Measurements from ENCODE around the gene ABHD2. TPM values are rescaled to one million over a fixed set of nuclear protein-coding genes. Genes with fewer than 3 reads are reported as not detected.
A peak's percentile ranks its signal among the peaks of the same experiment; 100 is the strongest.
"Not testable (repeated sequence)": the region's sequence is repeated elsewhere in the genome, so short reads cannot be mapped to it uniquely, and the experiment has no call there.

Gene ABHD2
- total RNA-seq, 1 experiment from 2014 or later: 29.7 TPM

DNA sequence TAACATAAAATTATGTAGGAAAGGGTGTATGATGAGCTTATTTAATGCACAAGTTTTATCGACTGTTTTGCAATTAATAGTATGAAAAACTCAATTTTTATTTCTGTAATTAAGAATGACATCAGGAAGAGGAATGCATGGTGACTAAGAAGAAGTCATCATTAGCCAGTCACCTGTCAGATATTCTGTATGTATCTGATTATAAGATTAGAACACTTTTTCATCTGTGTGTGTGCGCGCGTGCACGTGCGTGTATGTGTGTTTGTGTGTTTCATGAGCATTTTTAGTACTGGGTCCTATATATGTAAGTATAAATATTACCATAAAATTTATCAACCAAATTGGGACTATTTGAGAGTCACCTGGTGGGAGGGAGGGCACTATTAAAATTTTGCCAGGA is 5.0 kb upstream of the ABHD2 start:
- ATAC-seq: no peak

DNA sequence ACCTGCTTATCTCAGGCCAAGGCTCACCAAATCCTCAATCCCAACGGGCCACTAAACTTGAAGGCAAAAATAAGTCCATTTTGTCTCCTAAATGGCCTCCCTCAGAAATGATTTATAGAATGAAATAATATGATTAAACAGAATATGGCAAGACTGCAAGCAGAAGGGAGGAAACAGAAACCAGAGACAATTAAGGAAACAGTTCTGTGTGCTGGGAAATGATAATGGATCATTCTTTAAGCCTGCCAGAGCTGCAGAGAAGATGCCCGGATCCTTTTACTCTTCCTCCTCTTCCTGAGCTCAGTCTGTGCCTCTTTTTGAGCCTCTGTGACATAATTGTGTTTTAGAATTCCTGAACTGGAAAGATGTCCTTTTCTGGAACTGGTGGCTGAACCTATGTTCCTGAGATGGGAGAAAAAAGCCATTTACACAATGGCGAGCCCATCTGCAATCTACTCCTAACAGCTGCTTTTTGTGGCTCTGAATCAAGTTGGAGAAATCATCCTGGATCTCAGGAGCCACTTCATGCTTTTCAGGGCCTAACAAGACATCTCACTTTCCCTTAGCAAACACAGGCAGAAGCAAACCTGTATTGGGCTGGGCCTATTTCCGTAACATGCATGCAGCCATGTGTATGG is 2.8 kb upstream of the ABHD2 start:
- ATAC-seq: no peak
- POLR2A ChIA-PET: no interaction called here
- Mint-ChIP-seq H3K4me1 (peaks cover 14% of the 10 kb centered on the region), H3K9me3 (no peaks in the 10 kb centered on the region), H3K36me3 (no peaks in the 10 kb centered on the region), H3K4me3 (no peak overlapping the region), H3K27me3 (ENCODE audit: low read depth) (no peaks in the 10 kb centered on the region), H3K27ac (peak overlapping the region; percentile 45; the same call in 1 of the 2 replicates)
- CTCF ChIA-PET: no interaction called here
- no peak for DNase-seq (ENCODE audit: low spot score)
- TF ChIP-seq ZNF423 (CRISPR knock-in tag; IDR thresholded peaks at IDR 0.05): no peak
- TF ChIP-seq NR2C2 (CRISPR knock-in tag; IDR thresholded peaks at IDR 0.05): no peak
- TF ChIP-seq GTF2I (CRISPR knock-in tag; conservative IDR thresholded peaks at IDR 0.05): no peak
- TF ChIP-seq ZNF396 (CRISPR knock-in tag; IDR thresholded peaks at IDR 0.05; ENCODE audit: borderline replicate concordance): no peak
- no peak for TF ChIP-seq SMAD3 (CRISPR knock-in tag; IDR thresholded peaks at IDR 0.05; ENCODE audit: borderline replicate concordance)
- no peak for TF ChIP-seq NR3C1 (CRISPR knock-in tag; conservative IDR thresholded peaks at IDR 0.05; ENCODE audit: low read depth)
- TF ChIP-seq, protein P1, sequence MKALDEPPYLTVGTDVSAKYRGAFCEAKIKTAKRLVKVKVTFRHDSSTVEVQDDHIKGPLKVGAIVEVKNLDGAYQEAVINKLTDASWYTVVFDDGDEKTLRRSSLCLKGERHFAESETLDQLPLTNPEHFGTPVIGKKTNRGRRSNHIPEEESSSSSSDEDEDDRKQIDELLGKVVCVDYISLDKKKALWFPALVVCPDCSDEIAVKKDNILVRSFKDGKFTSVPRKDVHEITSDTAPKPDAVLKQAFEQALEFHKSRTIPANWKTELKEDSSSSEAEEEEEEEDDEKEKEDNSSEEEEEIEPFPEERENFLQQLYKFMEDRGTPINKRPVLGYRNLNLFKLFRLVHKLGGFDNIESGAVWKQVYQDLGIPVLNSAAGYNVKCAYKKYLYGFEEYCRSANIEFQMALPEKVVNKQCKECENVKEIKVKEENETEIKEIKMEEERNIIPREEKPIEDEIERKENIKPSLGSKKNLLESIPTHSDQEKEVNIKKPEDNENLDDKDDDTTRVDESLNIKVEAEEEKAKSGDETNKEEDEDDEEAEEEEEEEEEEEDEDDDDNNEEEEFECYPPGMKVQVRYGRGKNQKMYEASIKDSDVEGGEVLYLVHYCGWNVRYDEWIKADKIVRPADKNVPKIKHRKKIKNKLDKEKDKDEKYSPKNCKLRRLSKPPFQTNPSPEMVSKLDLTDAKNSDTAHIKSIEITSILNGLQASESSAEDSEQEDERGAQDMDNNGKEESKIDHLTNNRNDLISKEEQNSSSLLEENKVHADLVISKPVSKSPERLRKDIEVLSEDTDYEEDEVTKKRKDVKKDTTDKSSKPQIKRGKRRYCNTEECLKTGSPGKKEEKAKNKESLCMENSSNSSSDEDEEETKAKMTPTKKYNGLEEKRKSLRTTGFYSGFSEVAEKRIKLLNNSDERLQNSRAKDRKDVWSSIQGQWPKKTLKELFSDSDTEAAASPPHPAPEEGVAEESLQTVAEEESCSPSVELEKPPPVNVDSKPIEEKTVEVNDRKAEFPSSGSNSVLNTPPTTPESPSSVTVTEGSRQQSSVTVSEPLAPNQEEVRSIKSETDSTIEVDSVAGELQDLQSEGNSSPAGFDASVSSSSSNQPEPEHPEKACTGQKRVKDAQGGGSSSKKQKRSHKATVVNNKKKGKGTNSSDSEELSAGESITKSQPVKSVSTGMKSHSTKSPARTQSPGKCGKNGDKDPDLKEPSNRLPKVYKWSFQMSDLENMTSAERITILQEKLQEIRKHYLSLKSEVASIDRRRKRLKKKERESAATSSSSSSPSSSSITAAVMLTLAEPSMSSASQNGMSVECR (CRISPR knock-in tag; IDR thresholded peaks at IDR 0.05; ENCODE audit: borderline replicate concordance): no peak

More for the DNA sequence above, 5.0 kb upstream of the ABHD2 start:
- TF ChIP-seq, protein P2, sequence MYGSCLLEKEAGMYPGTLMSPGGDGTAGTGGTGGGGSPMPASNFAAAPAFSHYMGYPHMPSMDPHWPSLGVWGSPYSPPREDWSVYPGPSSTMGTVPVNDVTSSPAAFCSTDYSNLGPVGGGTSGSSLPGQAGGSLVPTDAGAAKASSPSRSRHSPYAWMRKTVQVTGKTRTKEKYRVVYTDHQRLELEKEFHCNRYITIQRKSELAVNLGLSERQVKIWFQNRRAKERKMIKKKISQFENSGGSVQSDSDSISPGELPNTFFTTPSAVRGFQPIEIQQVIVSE (CRISPR knock-in tag; IDR thresholded peaks at IDR 0.05; ENCODE audit: borderline replicate concordance): no peak
- TF ChIP-seq, protein P3, sequence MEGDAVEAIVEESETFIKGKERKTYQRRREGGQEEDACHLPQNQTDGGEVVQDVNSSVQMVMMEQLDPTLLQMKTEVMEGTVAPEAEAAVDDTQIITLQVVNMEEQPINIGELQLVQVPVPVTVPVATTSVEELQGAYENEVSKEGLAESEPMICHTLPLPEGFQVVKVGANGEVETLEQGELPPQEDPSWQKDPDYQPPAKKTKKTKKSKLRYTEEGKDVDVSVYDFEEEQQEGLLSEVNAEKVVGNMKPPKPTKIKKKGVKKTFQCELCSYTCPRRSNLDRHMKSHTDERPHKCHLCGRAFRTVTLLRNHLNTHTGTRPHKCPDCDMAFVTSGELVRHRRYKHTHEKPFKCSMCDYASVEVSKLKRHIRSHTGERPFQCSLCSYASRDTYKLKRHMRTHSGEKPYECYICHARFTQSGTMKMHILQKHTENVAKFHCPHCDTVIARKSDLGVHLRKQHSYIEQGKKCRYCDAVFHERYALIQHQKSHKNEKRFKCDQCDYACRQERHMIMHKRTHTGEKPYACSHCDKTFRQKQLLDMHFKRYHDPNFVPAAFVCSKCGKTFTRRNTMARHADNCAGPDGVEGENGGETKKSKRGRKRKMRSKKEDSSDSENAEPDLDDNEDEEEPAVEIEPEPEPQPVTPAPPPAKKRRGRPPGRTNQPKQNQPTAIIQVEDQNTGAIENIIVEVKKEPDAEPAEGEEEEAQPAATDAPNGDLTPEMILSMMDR (IDR thresholded peaks at IDR 0.05): no peak
- TF ChIP-seq JAZF1 (CRISPR knock-in tag; IDR thresholded peaks at IDR 0.05): no peak
- TF ChIP-seq ZNF263 (CRISPR knock-in tag; IDR thresholded peaks at IDR 0.05; ENCODE audit: low read depth): no peak
- no peak for TF ChIP-seq ESRRA (CRISPR knock-in tag; IDR thresholded peaks at IDR 0.05; ENCODE audit: borderline replicate concordance)
- no peak for TF ChIP-seq TEAD1 (CRISPR knock-in tag; IDR thresholded peaks at IDR 0.05)
- TF ChIP-seq ZNF121 (CRISPR knock-in tag; IDR thresholded peaks at IDR 0.05): no peak
- TF ChIP-seq, protein P4, sequence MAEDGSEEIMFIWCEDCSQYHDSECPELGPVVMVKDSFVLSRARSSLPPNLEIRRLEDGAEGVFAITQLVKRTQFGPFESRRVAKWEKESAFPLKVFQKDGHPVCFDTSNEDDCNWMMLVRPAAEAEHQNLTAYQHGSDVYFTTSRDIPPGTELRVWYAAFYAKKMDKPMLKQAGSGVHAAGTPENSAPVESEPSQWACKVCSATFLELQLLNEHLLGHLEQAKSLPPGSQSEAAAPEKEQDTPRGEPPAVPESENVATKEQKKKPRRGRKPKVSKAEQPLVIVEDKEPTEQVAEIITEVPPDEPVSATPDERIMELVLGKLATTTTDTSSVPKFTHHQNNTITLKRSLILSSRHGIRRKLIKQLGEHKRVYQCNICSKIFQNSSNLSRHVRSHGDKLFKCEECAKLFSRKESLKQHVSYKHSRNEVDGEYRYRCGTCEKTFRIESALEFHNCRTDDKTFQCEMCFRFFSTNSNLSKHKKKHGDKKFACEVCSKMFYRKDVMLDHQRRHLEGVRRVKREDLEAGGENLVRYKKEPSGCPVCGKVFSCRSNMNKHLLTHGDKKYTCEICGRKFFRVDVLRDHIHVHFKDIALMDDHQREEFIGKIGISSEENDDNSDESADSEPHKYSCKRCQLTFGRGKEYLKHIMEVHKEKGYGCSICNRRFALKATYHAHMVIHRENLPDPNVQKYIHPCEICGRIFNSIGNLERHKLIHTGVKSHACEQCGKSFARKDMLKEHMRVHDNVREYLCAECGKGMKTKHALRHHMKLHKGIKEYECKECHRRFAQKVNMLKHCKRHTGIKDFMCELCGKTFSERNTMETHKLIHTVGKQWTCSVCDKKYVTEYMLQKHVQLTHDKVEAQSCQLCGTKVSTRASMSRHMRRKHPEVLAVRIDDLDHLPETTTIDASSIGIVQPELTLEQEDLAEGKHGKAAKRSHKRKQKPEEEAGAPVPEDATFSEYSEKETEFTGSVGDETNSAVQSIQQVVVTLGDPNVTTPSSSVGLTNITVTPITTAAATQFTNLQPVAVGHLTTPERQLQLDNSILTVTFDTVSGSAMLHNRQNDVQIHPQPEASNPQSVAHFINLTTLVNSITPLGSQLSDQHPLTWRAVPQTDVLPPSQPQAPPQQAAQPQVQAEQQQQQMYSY (CRISPR knock-in tag; IDR thresholded peaks at IDR 0.05): no peak
- no peak for TF ChIP-seq NFATC4 (CRISPR knock-in tag; IDR thresholded peaks at IDR 0.05)
- TF ChIP-seq, protein P5, sequence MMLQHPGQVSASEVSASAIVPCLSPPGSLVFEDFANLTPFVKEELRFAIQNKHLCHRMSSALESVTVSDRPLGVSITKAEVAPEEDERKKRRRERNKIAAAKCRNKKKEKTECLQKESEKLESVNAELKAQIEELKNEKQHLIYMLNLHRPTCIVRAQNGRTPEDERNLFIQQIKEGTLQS (CRISPR knock-in tag; conservative IDR thresholded peaks at IDR 0.05): no peak
- no peak for TF ChIP-seq EMX1 (CRISPR knock-in tag; IDR thresholded peaks at IDR 0.05)
- no peak for DNase-seq (ENCODE audit: low spot score)
- no peak overlapping the region for H3K27ac Mint-ChIP-seq
- H3K4me1 Mint-ChIP-seq: peaks cover 26% of the 10 kb centered on the region
- H3K27me3 Mint-ChIP-seq (ENCODE audit: low read depth): no peaks in the 10 kb centered on the region
- POLR2A ChIA-PET: no interaction called here
- CTCF ChIA-PET: interaction anchor here (0.8 to 1.2 kb wide), 2 partner anchors 46 to 94 kb away, joined by 4 to 5 read pairs; no protein-coding TSS in a partner anchor
- H3K4me3 Mint-ChIP-seq: no peak overlapping the region
- H3K9me3 Mint-ChIP-seq: peaks cover 5% of the 10 kb centered on the region
- H3K36me3 Mint-ChIP-seq: peaks cover 3% of the 10 kb centered on the region; the same call in 1 of the 2 replicates

DNA sequence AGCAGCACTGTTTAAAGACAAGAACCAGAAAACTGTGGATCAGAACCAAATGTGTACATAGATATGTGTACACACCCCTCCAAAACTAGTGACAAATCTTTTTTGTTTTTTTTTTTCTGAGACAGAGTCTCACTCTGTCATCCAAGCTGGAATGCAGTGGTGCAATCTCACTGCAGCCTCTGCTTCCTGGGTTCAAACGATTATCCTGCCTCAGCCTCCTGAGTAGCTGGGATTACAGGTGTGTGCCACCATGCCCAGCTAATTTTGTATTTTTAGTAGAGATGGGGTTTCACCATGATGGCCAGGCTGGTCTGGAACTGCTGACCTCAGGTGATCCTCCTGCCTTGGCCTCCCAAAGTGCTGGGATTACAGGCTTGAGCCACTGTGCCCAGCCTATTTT is 2.3 kb upstream of the ABHD2 start:
- Mint-ChIP-seq H3K27ac (peak overlapping the region; percentile 45; the same call in 1 of the 2 replicates), H3K4me1 (peaks cover 19% of the 10 kb centered on the region)
- H3K27me3 Mint-ChIP-seq (ENCODE audit: low read depth); DNase-seq (ENCODE audit: low spot score); H3K4me3 Mint-ChIP-seq; POLR2A ChIA-PET; ATAC-seq; H3K9me3 Mint-ChIP-seq; H3K36me3 Mint-ChIP-seq: not testable (repeated sequence)
- CTCF ChIA-PET: interaction anchor here (4.2 kb wide), 1 partner anchor 44 kb away, joined by 37 read pairs; no protein-coding TSS in a partner anchor

DNA sequence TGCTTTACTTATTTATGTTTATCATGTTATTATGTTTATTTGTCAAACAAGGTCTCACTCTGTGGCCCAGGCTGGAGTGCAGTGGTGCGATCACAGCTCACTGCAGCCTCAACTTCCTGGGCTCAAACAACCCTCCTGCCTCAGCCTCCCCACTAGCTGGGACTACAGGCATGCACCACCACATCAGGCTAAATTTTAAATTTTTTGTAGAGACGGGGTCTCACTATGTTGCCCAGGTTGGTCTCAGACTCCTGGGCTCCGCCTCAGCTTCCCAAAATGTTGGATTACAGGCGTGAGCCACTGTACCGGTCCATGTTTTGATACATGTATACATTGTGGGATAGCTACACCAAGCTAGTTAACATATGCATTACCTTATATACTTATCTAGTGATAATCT is 1.9 kb upstream of the ABHD2 start:
- CTCF ChIA-PET: interaction anchor here (0.8 to 4.2 kb wide), 2 partner anchors 43 to 205 kb away, joined by 3 to 37 read pairs; no protein-coding TSS in a partner anchor
- H3K27me3 Mint-ChIP-seq (ENCODE audit: low read depth); DNase-seq (ENCODE audit: low spot score); POLR2A ChIA-PET; H3K4me3 Mint-ChIP-seq; H3K36me3 Mint-ChIP-seq; ATAC-seq; H3K27ac Mint-ChIP-seq; H3K9me3 Mint-ChIP-seq: not testable (repeated sequence)
- H3K4me1 Mint-ChIP-seq: peaks cover 23% of the 10 kb centered on the region
